B cell (primary cell): Measurements from ENCODE around the gene THBD. TPM values are rescaled to one million over a fixed set of nuclear protein-coding genes. Genes with fewer than 3 reads are reported as not detected.

ENCODE experiments used
- ATAC-seq: fragments of 200-7000 bp; cut with Tn5 transposase; one replicate; pipeline ENCODE4 v1.10.0; 2021; ENCODE audit warnings: low read depth, mild to moderate bottlenecking, moderate number of reproducible peaks, moderate library complexity
- CTCF ChIA-PET: fragments of 350-600 bp; sonication (Branson Sonifier 250); formaldehyde crosslinking; loops from one replicate; lab custom pipeline; 2021; ENCODE audit warnings: antibody characterized with exemption, inconsistent platforms; lab: Charles Lee
- POLR2A ChIA-PET: fragments of 350-600 bp; sonication (Branson Sonifier 250); formaldehyde crosslinking; loops from one replicate; lab custom pipeline; 2021; ENCODE audit warnings: antibody characterized with exemption; lab: Charles Lee
- DNase-seq: peaks from one replicate; pipeline ENCODE4 v3.0.0; 2013
- H2AFZ ChIP-seq: 2 replicates; pipeline ENCODE4 v1.6.1; 2012; ENCODE audit warnings: mild to moderate bottlenecking, low read depth, low read length; ENCODE audit not compliant: insufficient read depth, poor library complexity, severe bottlenecking
- H3K27ac ChIP-seq, 2 donors: 1 replicate in 1 of 2; 2 replicates in 1 of 2; pipeline ENCODE4 v1.5.1; 2012 to 2013; ENCODE audit warnings: low read length in 2 of 2, mild to moderate bottlenecking in 2 of 2, moderate library complexity in 1 of 2
- H3K27me3 ChIP-seq, 4 experiments: fragments of 200-600 bp in 1 of 4; sonication (generic) in 1 of 4; replicated peaks in 1 of 4; 1 replicate in 2 of 4; 2 replicates in 2 of 4; pipeline versions ENCODE4 v1.6.1 to v1.7.0; 2013 to 2016; ENCODE audit warnings: low read length in 3 of 4, mild to moderate bottlenecking in 2 of 4, mixed read lengths in 1 of 4, moderate library complexity in 1 of 4; ENCODE audit not compliant: insufficient read depth in 4 of 4, control insufficient read depth in 3 of 4; ENCODE audit errors: control extremely low read depth in 1 of 4
- H3K36me3 ChIP-seq, 2 experiments: replicated peaks in 1 of 2; 1 replicate in 1 of 2; 2 replicates in 1 of 2; pipeline versions ENCODE4 v1.6.1 to v1.7.1; 2013; ENCODE audit warnings: low read length in 1 of 2; ENCODE audit not compliant: insufficient read depth in 2 of 2, control insufficient read depth in 1 of 2; ENCODE audit errors: control extremely low read depth in 1 of 2, extremely low read depth in 1 of 2
- H3K4me1 ChIP-seq, 2 donors: fragments of 200-600 bp in 1 of 2; sonication (generic) in 1 of 2; 1 replicate in 1 of 2; 2 replicates in 1 of 2; pipeline versions ENCODE4 v1.5.1 to v1.6.1; 2013 to 2017; ENCODE audit warnings: low read length in 2 of 2; ENCODE audit not compliant: control insufficient read depth in 2 of 2, insufficient read depth in 2 of 2
- H3K4me2 ChIP-seq: replicated peaks from 2 replicates; pipeline ENCODE3; 2012; ENCODE audit warnings: mild to moderate bottlenecking, low read depth, low read length; ENCODE audit not compliant: poor library complexity, severe bottlenecking
- H3K4me3 ChIP-seq, 5 experiments: fragments of 200-600 bp in 1 of 5; sonication (generic) in 1 of 5; 1 replicate in 3 of 5; 2 replicates in 2 of 5; pipeline versions ENCODE4 v1.5.1 to v1.7.0; 2011 to 2016; ENCODE audit warnings: low read length in 4 of 5, mild to moderate bottlenecking in 4 of 5, low read depth in 2 of 5, control low read depth in 1 of 5, moderate library complexity in 1 of 5; ENCODE audit not compliant: insufficient read depth in 1 of 5; ENCODE audit errors: control extremely low read depth in 1 of 5, extremely low read depth in 1 of 5
- H3K79me2 ChIP-seq: fragments of 200-600 bp; sonication (generic); one replicate; pipeline ENCODE4 v1.6.0; 2016; ENCODE audit warnings: low read length; ENCODE audit not compliant: control insufficient read depth, insufficient read depth
- H3K9ac ChIP-seq: fragments of 200-600 bp; sonication (generic); 2 replicates; pipeline ENCODE4 v1.6.1; 2017; ENCODE audit warnings: mild to moderate bottlenecking, low read length, moderate library complexity
- H3K9me3 ChIP-seq, 3 donors: one replicate each; pipeline versions ENCODE4 v1.6.1 to v1.7.1; 2013; ENCODE audit warnings: low read length in 2 of 3; ENCODE audit not compliant: control insufficient read depth in 2 of 3, insufficient read depth in 1 of 3; ENCODE audit errors: control extremely low read depth in 1 of 3
- H4K20me1 ChIP-seq: 2 replicates; pipeline ENCODE4 v1.6.0; 2012; ENCODE audit warnings: mild to moderate bottlenecking, low read length; ENCODE audit not compliant: insufficient read depth, control insufficient read depth, poor library complexity, severe bottlenecking
- H3K27ac Mint-ChIP-seq: one replicate; pipeline ENCODE4 v1.8.0; 2021; ENCODE audit warnings: mixed read lengths
- H3K27me3 Mint-ChIP-seq: one replicate; pipeline ENCODE4 v1.8.0; 2021; ENCODE audit warnings: mixed read lengths
- H3K4me1 Mint-ChIP-seq: one replicate; pipeline ENCODE4 v1.8.0; 2021; ENCODE audit warnings: mixed read lengths
- H3K4me3 Mint-ChIP-seq: one replicate; pipeline ENCODE4 v1.8.0; 2021; ENCODE audit warnings: mixed read lengths
- H3K9me3 Mint-ChIP-seq: one replicate; pipeline ENCODE4 v1.8.0; 2022; ENCODE audit warnings: mixed read lengths; ENCODE audit not compliant: insufficient read depth
- EZH2 ChIP-seq: IDR thresholded peaks from 2 replicates; pipeline ENCODE4 v1.6.1; 2012; ENCODE audit warnings: borderline replicate concordance, low read depth, mild to moderate bottlenecking, moderate library complexity, low read length; ENCODE audit not compliant: insufficient read depth, poor library complexity, severe bottlenecking
- WGBS: methylation state at CpG from one replicate; pipeline ENCODE4 v1.1.5; 2013; ENCODE audit warnings: missing lambda C conversion rate; ENCODE audit not compliant: insufficient coverage; 5-methylcytosine and 5-hydroxymethylcytosine counted together
- intact Hi-C: fragments of 100-400 bp; cut with micrococcal nuclease; formaldehyde crosslinking; loops from one replicate; pipeline ENCODE4 v1.10.0; 2022
- polyA plus RNA-seq: library from polyadenylated mRNA; depleted of rRNA; stranded (reverse); fragments of >200 nt; gene quantifications from 2 replicates; pipeline ENCODE4 v1.2.3, GENCODE V29; 2012
- total RNA-seq, 2 donors: library from RNA; stranded (reverse); fragments of 120-200 nt in 1 of 2; gene quantifications; 1 replicate in 1 of 2; 2 replicates in 1 of 2; pipeline versions ENCODE4 v1.2.3 to v1.2.4, GENCODE V29; 2013 to 2022
- TF ChIP-seq, protein P1 (sequence below): fragments of 200-600 bp; IDR thresholded peaks from one replicate; pipeline ENCODE4 v1.8.0; 2022; ENCODE audit warnings: antibody characterized with exemption, mild to moderate bottlenecking

Gene THBD
- total and polyA plus RNA-seq, 2 donors (not counting 1 experiment from before 2014, with no cell fraction given) = 0.78 TPM; not detected in 1

DNA sequence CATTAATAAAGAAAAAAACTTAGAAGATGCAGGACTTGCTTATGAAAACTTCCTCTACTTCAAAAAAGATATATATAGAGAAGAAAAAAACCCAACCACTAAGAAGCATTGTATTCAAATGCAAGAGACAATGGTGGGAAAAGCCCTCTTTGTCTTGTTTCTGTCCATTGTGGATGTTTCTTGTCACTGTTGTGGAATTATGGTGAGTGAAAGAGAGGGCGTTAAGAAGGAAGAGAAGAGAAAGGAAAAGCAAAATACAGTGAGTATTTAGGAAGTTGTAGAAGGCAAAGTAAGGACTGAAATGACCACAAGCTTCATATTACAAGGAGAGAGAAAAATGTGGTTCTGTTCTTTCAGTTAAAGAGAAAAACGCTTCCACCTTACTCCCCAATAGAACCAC lies 14.1 kb upstream of the THBD start:
- Histone ChIP-seq H3K9ac (no peak overlapping the region), H4K20me1 (no peaks in the 10 kb centered on the region), H3K79me2 (no peaks in the 10 kb centered on the region), H3K4me3 (no peak overlapping the region), H3K27me3 (no peaks in the 10 kb centered on the region), H3K36me3 (no peaks in the 10 kb centered on the region), H3K9me3 (no peaks in the 10 kb centered on the region), H3K27ac (no peak overlapping the region), H3K4me1 (no peaks in the 10 kb centered on the region), H2AFZ (no peak overlapping the region), H3K4me2 (no peak overlapping the region)
- DNase-seq = no peak
- ChIA-PET POLR2A (no interaction called here), CTCF (no interaction called here)
- intact Hi-C loops = no loop called here
- no peak overlapping the region for H3K27ac Mint-ChIP-seq
- WGBS = 20% methylated on average over 1 of the region's 2 CpGs
- H3K4me1 Mint-ChIP-seq = no peaks in the 10 kb centered on the region
- H3K27me3 Mint-ChIP-seq = peaks cover 7% of the 10 kb centered on the region
- ATAC-seq = no peak
- H3K4me3 Mint-ChIP-seq = no peak overlapping the region
- TF ChIP-seq, protein P1, sequence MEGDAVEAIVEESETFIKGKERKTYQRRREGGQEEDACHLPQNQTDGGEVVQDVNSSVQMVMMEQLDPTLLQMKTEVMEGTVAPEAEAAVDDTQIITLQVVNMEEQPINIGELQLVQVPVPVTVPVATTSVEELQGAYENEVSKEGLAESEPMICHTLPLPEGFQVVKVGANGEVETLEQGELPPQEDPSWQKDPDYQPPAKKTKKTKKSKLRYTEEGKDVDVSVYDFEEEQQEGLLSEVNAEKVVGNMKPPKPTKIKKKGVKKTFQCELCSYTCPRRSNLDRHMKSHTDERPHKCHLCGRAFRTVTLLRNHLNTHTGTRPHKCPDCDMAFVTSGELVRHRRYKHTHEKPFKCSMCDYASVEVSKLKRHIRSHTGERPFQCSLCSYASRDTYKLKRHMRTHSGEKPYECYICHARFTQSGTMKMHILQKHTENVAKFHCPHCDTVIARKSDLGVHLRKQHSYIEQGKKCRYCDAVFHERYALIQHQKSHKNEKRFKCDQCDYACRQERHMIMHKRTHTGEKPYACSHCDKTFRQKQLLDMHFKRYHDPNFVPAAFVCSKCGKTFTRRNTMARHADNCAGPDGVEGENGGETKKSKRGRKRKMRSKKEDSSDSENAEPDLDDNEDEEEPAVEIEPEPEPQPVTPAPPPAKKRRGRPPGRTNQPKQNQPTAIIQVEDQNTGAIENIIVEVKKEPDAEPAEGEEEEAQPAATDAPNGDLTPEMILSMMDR = no peak
- no peak for TF ChIP-seq EZH2
- no peaks in the 10 kb centered on the region for H3K9me3 Mint-ChIP-seq

DNA sequence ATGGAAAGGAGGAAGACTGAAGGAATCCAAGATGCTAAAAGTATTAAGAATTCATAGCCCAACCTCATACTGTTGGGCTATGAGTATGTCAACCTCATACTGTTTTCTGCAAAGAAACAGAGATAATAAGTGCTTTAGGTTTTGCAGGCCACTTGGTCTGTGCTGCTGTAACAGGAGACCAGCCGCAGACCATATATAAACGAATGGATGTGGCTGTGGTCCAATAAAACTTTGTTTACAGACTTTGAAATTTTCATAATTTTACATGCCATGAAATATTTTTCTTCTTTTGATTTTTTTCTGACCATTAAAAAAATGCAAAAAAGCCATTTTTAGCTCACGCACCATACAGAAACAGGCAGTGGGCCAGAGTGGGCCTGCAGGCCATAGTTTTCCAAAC lies 13.7 kb upstream of the THBD start:
- Histone ChIP-seq H3K9ac (no peak overlapping the region), H3K27me3 (no peaks in the 10 kb centered on the region), H2AFZ (no peak overlapping the region), H3K9me3 (no peaks in the 10 kb centered on the region), H3K4me3 (no peak overlapping the region), H3K79me2 (no peaks in the 10 kb centered on the region), H3K4me1 (no peaks in the 10 kb centered on the region), H3K4me2 (no peak overlapping the region), H3K27ac (no peak overlapping the region), H3K36me3 (no peaks in the 10 kb centered on the region), H4K20me1 (no peaks in the 10 kb centered on the region)
- TF ChIP-seq, protein P1 = no peak
- no peak for TF ChIP-seq EZH2
- Mint-ChIP-seq H3K4me3 (no peak overlapping the region), H3K27ac (no peak overlapping the region), H3K27me3 (peaks cover 7% of the 10 kb centered on the region), H3K9me3 (no peaks in the 10 kb centered on the region), H3K4me1 (no peaks in the 10 kb centered on the region)
- ChIA-PET CTCF (no interaction called here), POLR2A (no interaction called here)
- 100% methylated on average over 1 of the region's 3 CpGs for WGBS
- ATAC-seq = no peak
- intact Hi-C loops = no loop called here
- no peak for DNase-seq
